ENCODE results near the gene FUT9.

The FUT9 gene

GRCh38 chr6:96151707-96152106 lies 135.9 kb downstream of the FUT9 start:
- Histone ChIP-seq H3K4me3 (ENCODE audit: low read length) (no peak overlapping the region), H3K27me3 (ENCODE audit: control insufficient read depth, insufficient read depth, low read length) (no peaks in the 10 kb centered on the region), H3K9ac (ENCODE audit: low read length) (no peak overlapping the region), H3K36me3 (ENCODE audit: control insufficient read depth, insufficient read depth, low read length) (no peaks in the 10 kb centered on the region), H3K27ac (ENCODE audit: low read depth, low read length) (no peak overlapping the region), H3K4me1 (ENCODE audit: control insufficient read depth, insufficient read depth, low read length) (no peaks in the 10 kb centered on the region)

GRCh38 chr6:96152114-96152708 lies 136.4 kb downstream of the FUT9 start:
- Histone ChIP-seq H3K9ac (ENCODE audit: low read length) (no peak overlapping the region), H3K27me3 (ENCODE audit: control insufficient read depth, insufficient read depth, low read length) (no peaks in the 10 kb centered on the region), H3K4me3 (ENCODE audit: low read length) (no peak overlapping the region), H3K27ac (ENCODE audit: low read depth, low read length) (no peak overlapping the region), H3K4me1 (ENCODE audit: control insufficient read depth, insufficient read depth, low read length) (peaks cover 2% of the 10 kb centered on the region), H3K36me3 (ENCODE audit: control insufficient read depth, insufficient read depth, low read length) (no peaks in the 10 kb centered on the region)

GRCh38 chr6:96153775-96154174 lies 138.0 kb downstream of the FUT9 start:
- H3K27ac ChIP-seq (ENCODE audit: low read depth, low read length) = no peak overlapping the region
- H3K4me3 ChIP-seq (ENCODE audit: low read length) = no peak overlapping the region
- no peaks in the 10 kb centered on the region for H3K27me3 ChIP-seq (ENCODE audit: control insufficient read depth, insufficient read depth, low read length)
- H3K36me3 ChIP-seq (ENCODE audit: control insufficient read depth, insufficient read depth, low read length) = no peaks in the 10 kb centered on the region
- H3K9ac ChIP-seq (ENCODE audit: low read length) = no peak overlapping the region
- H3K4me1 ChIP-seq (ENCODE audit: control insufficient read depth, insufficient read depth, low read length) = peaks cover 2% of the 10 kb centered on the region

GRCh38 chr6:96156425-96156824 lies 140.7 kb downstream of the FUT9 start:
- H3K27me3 ChIP-seq (ENCODE audit: control insufficient read depth, insufficient read depth, low read length) = no peaks in the 10 kb centered on the region
- no peaks in the 10 kb centered on the region for H3K36me3 ChIP-seq (ENCODE audit: control insufficient read depth, insufficient read depth, low read length)
- no peak overlapping the region for H3K9ac ChIP-seq (ENCODE audit: low read length)
- H3K27ac ChIP-seq (ENCODE audit: low read depth, low read length) = no peak overlapping the region
- H3K4me1 ChIP-seq (ENCODE audit: control insufficient read depth, insufficient read depth, low read length) = peaks cover 2% of the 10 kb centered on the region
- no peak overlapping the region for H3K4me3 ChIP-seq (ENCODE audit: low read length)

GRCh38 chr6:96157018-96157565 lies 141.3 kb downstream of the FUT9 start:
- no peak overlapping the region for H3K27ac ChIP-seq (ENCODE audit: low read depth, low read length)
- peaks cover 2% of the 10 kb centered on the region for H3K4me1 ChIP-seq (ENCODE audit: control insufficient read depth, insufficient read depth, low read length)
- no peak overlapping the region for H3K4me3 ChIP-seq (ENCODE audit: low read length)
- no peak overlapping the region for H3K9ac ChIP-seq (ENCODE audit: low read length)
- no peaks in the 10 kb centered on the region for H3K36me3 ChIP-seq (ENCODE audit: control insufficient read depth, insufficient read depth, low read length)
- no peaks in the 10 kb centered on the region for H3K27me3 ChIP-seq (ENCODE audit: control insufficient read depth, insufficient read depth, low read length)

- no peak overlapping the region for H3K4me3 ChIP-seq (ENCODE audit: low read length)
- H3K9ac ChIP-seq (ENCODE audit: low read length) = no peak overlapping the region
Observed at GRCh38 chr6:96162711-96163120, 146.9 kb downstream of the FUT9 start.

GRCh38 chr6:96164802-96165201 lies 149.0 kb downstream of the FUT9 start:
- Histone ChIP-seq H3K4me3 (ENCODE audit: low read length) (no peak overlapping the region), H3K36me3 (ENCODE audit: control insufficient read depth, insufficient read depth, low read length) (no peaks in the 10 kb centered on the region), H3K27me3 (ENCODE audit: control insufficient read depth, insufficient read depth, low read length) (no peaks in the 10 kb centered on the region), H3K9ac (ENCODE audit: low read length) (no peak overlapping the region), H3K27ac (ENCODE audit: low read depth, low read length) (no peak overlapping the region), H3K4me1 (ENCODE audit: control insufficient read depth, insufficient read depth, low read length) (no peaks in the 10 kb centered on the region)

More at GRCh38 chr6:96162711-96163120, 146.9 kb downstream of the FUT9 start:
- H3K27ac ChIP-seq (ENCODE audit: low read depth, low read length) = no peak overlapping the region
- no peaks in the 10 kb centered on the region for H3K4me1 ChIP-seq (ENCODE audit: control insufficient read depth, insufficient read depth, low read length)
- H3K36me3 ChIP-seq (ENCODE audit: control insufficient read depth, insufficient read depth, low read length) = no peaks in the 10 kb centered on the region
- no peaks in the 10 kb centered on the region for H3K27me3 ChIP-seq (ENCODE audit: control insufficient read depth, insufficient read depth, low read length)

- Histone ChIP-seq H3K27ac (ENCODE audit: low read depth, low read length) (no peak overlapping the region), H3K4me1 (ENCODE audit: control insufficient read depth, insufficient read depth, low read length) (no peaks in the 10 kb centered on the region), H3K27me3 (ENCODE audit: control insufficient read depth, insufficient read depth, low read length) (no peaks in the 10 kb centered on the region), H3K4me3 (ENCODE audit: low read length) (no peak overlapping the region), H3K36me3 (ENCODE audit: control insufficient read depth, insufficient read depth, low read length) (no peaks in the 10 kb centered on the region), H3K9ac (ENCODE audit: low read length) (no peak overlapping the region)
Observed at GRCh38 chr6:96171112-96171511, 155.3 kb downstream of the FUT9 start.

GRCh38 chr6:96184798-96185197 lies 169.0 kb downstream of the FUT9 start:
- Histone ChIP-seq H3K4me3 (ENCODE audit: low read length) (no peak overlapping the region), H3K36me3 (ENCODE audit: control insufficient read depth, insufficient read depth, low read length) (no peaks in the 10 kb centered on the region)

GRCh38 chr6:96186094-96186493 lies 170.3 kb downstream of the FUT9 start:
- no peak overlapping the region for H3K4me3 ChIP-seq (ENCODE audit: low read length)
- no peaks in the 10 kb centered on the region for H3K27me3 ChIP-seq (ENCODE audit: control insufficient read depth, insufficient read depth, low read length)
- H3K27ac ChIP-seq (ENCODE audit: low read depth, low read length) = no peak overlapping the region
- no peaks in the 10 kb centered on the region for H3K4me1 ChIP-seq (ENCODE audit: control insufficient read depth, insufficient read depth, low read length)
- no peaks in the 10 kb centered on the region for H3K36me3 ChIP-seq (ENCODE audit: control insufficient read depth, insufficient read depth, low read length)
- no peak overlapping the region for H3K9ac ChIP-seq (ENCODE audit: low read length)

More at GRCh38 chr6:96184798-96185197, 169.0 kb downstream of the FUT9 start:
- Histone ChIP-seq H3K27me3 (ENCODE audit: control insufficient read depth, insufficient read depth, low read length) (no peaks in the 10 kb centered on the region), H3K9ac (ENCODE audit: low read length) (no peak overlapping the region), H3K4me1 (ENCODE audit: control insufficient read depth, insufficient read depth, low read length) (no peaks in the 10 kb centered on the region), H3K27ac (ENCODE audit: low read depth, low read length) (no peak overlapping the region)

GRCh38 chr6:96186516-96187195 lies 170.9 kb downstream of the FUT9 start:
- H3K27ac ChIP-seq (ENCODE audit: low read depth, low read length) = no peak overlapping the region
- no peaks in the 10 kb centered on the region for H3K36me3 ChIP-seq (ENCODE audit: control insufficient read depth, insufficient read depth, low read length)
- H3K9ac ChIP-seq (ENCODE audit: low read length) = no peak overlapping the region
- no peaks in the 10 kb centered on the region for H3K4me1 ChIP-seq (ENCODE audit: control insufficient read depth, insufficient read depth, low read length)
- H3K4me3 ChIP-seq (ENCODE audit: low read length) = no peak overlapping the region
- no peaks in the 10 kb centered on the region for H3K27me3 ChIP-seq (ENCODE audit: control insufficient read depth, insufficient read depth, low read length)

GRCh38 chr6:96194675-96195074 lies 178.9 kb downstream of the FUT9 start:
- Histone ChIP-seq H3K27ac (ENCODE audit: low read depth, low read length) (no peak overlapping the region), H3K4me1 (ENCODE audit: control insufficient read depth, insufficient read depth, low read length) (no peaks in the 10 kb centered on the region), H3K36me3 (ENCODE audit: control insufficient read depth, insufficient read depth, low read length) (no peaks in the 10 kb centered on the region), H3K4me3 (ENCODE audit: low read length) (no peak overlapping the region), H3K9ac (ENCODE audit: low read length) (no peak overlapping the region), H3K27me3 (ENCODE audit: control insufficient read depth, insufficient read depth, low read length) (no peaks in the 10 kb centered on the region)

- Histone ChIP-seq H3K9ac (ENCODE audit: low read length) (no peak overlapping the region), H3K27ac (ENCODE audit: low read depth, low read length) (no peak overlapping the region), H3K4me1 (ENCODE audit: control insufficient read depth, insufficient read depth, low read length) (no peaks in the 10 kb centered on the region), H3K27me3 (ENCODE audit: control insufficient read depth, insufficient read depth, low read length) (no peaks in the 10 kb centered on the region), H3K36me3 (ENCODE audit: control insufficient read depth, insufficient read depth, low read length) (no peaks in the 10 kb centered on the region), H3K4me3 (ENCODE audit: low read length) (no peak overlapping the region)
Observed at GRCh38 chr6:96195272-96195671, 179.5 kb downstream of the FUT9 start.
